Memory B cell (primary cell): ENCODE results near the gene ADCY2.

Source experiments
- ATAC-seq: fragments of 150-1000 bp; cut with Tn5 transposase; 2 replicates; pipeline ENCODE4 v1.10.0; 2021; ENCODE audit warnings: low read depth, mild to moderate bottlenecking, moderate library complexity
- DNase-seq, 2 donors: peaks; one replicate each; pipeline ENCODE4 v3.0.0; 2022; ENCODE audit warnings: low spot score in 2 of 2
- H3K27ac Mint-ChIP-seq: one replicate; pipeline ENCODE4 v1.8.0; 2022; ENCODE audit warnings: mild to moderate bottlenecking, moderate library complexity, mixed read lengths
- H3K27me3 Mint-ChIP-seq: one replicate; pipeline ENCODE4 v1.8.0; 2022; ENCODE audit warnings: mixed read lengths
- H3K36me3 Mint-ChIP-seq: one replicate; pipeline ENCODE4 v1.8.0; 2022; ENCODE audit warnings: mild to moderate bottlenecking, mixed read lengths
- H3K4me1 Mint-ChIP-seq: one replicate; pipeline ENCODE4 v1.8.0; 2022; ENCODE audit warnings: mixed read lengths
- H3K4me3 Mint-ChIP-seq: one replicate; pipeline ENCODE4 v1.8.0; 2022; ENCODE audit warnings: mild to moderate bottlenecking, moderate library complexity, mixed read lengths
- H3K9me3 Mint-ChIP-seq: one replicate; pipeline ENCODE4 v1.8.0; 2022; ENCODE audit warnings: mixed read lengths

The ADCY2 gene

GRCh38 chr5:7851240-7851592 is 455.3 kb downstream of the ADCY2 start:
- H3K27ac Mint-ChIP-seq, result no peak overlapping the region
- DNase-seq (no peak), ATAC-seq (no peak)
- no peaks in the 10 kb centered on the region for H3K9me3 Mint-ChIP-seq
- peak overlapping the region; percentile 77 for H3K4me3 Mint-ChIP-seq
- H3K4me1 Mint-ChIP-seq, result peaks cover 14% of the 10 kb centered on the region
- H3K36me3 Mint-ChIP-seq, result no peaks in the 10 kb centered on the region
- peaks cover 5% of the 10 kb centered on the region for H3K27me3 Mint-ChIP-seq

- no peaks in the 10 kb centered on the region for H3K9me3 Mint-ChIP-seq
- no peak for ATAC-seq
- no peaks in the 10 kb centered on the region for H3K36me3 Mint-ChIP-seq
- no peak for DNase-seq
- peaks cover 14% of the 10 kb centered on the region for H3K4me1 Mint-ChIP-seq
- peak overlapping the region; percentile 35 for H3K4me3 Mint-ChIP-seq
- peaks cover 5% of the 10 kb centered on the region for H3K27me3 Mint-ChIP-seq
- H3K27ac Mint-ChIP-seq, result no peak overlapping the region
Measured at GRCh38 chr5:7851617-7852289, 455.8 kb downstream of the ADCY2 start.

GRCh38 chr5:7852542-7852941 is 456.6 kb downstream of the ADCY2 start:
- Mint-ChIP-seq H3K4me3 (no peak overlapping the region), H3K9me3 (no peaks in the 10 kb centered on the region), H3K27me3 (peaks cover 5% of the 10 kb centered on the region), H3K4me1 (peaks cover 14% of the 10 kb centered on the region), H3K36me3 (no peaks in the 10 kb centered on the region), H3K27ac (no peak overlapping the region)
- ATAC-seq (peak; percentile 20), DNase-seq (no peak)

- H3K4me3 Mint-ChIP-seq, result no peak overlapping the region
- H3K27ac Mint-ChIP-seq, result no peak overlapping the region
- H3K36me3 Mint-ChIP-seq, result no peaks in the 10 kb centered on the region
- H3K9me3 Mint-ChIP-seq, result no peaks in the 10 kb centered on the region
- ATAC-seq, result no peak
- no peak for DNase-seq
- peaks cover 5% of the 10 kb centered on the region for H3K27me3 Mint-ChIP-seq
- peaks cover 14% of the 10 kb centered on the region for H3K4me1 Mint-ChIP-seq
Measured at GRCh38 chr5:7852988-7853387, 457.1 kb downstream of the ADCY2 start.

- no peak for DNase-seq
- peaks cover 9% of the 10 kb centered on the region for H3K36me3 Mint-ChIP-seq
- no peak for ATAC-seq
- H3K27ac Mint-ChIP-seq, result no peak overlapping the region
- H3K4me3 Mint-ChIP-seq, result no peak overlapping the region
- H3K27me3 Mint-ChIP-seq, result peaks cover 2% of the 10 kb centered on the region
- no peaks in the 10 kb centered on the region for H3K9me3 Mint-ChIP-seq
- H3K4me1 Mint-ChIP-seq, result peaks cover 11% of the 10 kb centered on the region
Measured at GRCh38 chr5:7855611-7856010, 459.7 kb downstream of the ADCY2 start.

- H3K27ac Mint-ChIP-seq, result no peak overlapping the region
- ATAC-seq, result no peak
- H3K27me3 Mint-ChIP-seq, result no peaks in the 10 kb centered on the region
- H3K4me3 Mint-ChIP-seq, result no peak overlapping the region
- H3K9me3 Mint-ChIP-seq, result no peaks in the 10 kb centered on the region
- peaks cover 14% of the 10 kb centered on the region for H3K36me3 Mint-ChIP-seq
- no peak for DNase-seq
- peaks cover 6% of the 10 kb centered on the region for H3K4me1 Mint-ChIP-seq
Measured at GRCh38 chr5:7856855-7857254, 460.9 kb downstream of the ADCY2 start.

GRCh38 chr5:7857361-7857760 is 461.4 kb downstream of the ADCY2 start:
- Mint-ChIP-seq H3K27ac (no peak overlapping the region), H3K9me3 (no peaks in the 10 kb centered on the region), H3K4me1 (peaks cover 2% of the 10 kb centered on the region), H3K4me3 (no peak overlapping the region), H3K36me3 (peaks cover 15% of the 10 kb centered on the region), H3K27me3 (no peaks in the 10 kb centered on the region)
- DNase-seq (no peak), ATAC-seq (no peak)

GRCh38 chr5:7857926-7858632 is 462.1 kb downstream of the ADCY2 start:
- Mint-ChIP-seq H3K27me3 (no peaks in the 10 kb centered on the region), H3K4me3 (no peak overlapping the region), H3K36me3 (peaks cover 22% of the 10 kb centered on the region), H3K4me1 (peaks cover 4% of the 10 kb centered on the region), H3K27ac (no peak overlapping the region), H3K9me3 (no peaks in the 10 kb centered on the region)
- DNase-seq (no peak), ATAC-seq (no peak)

GRCh38 chr5:7866196-7866595 is 470.3 kb downstream of the ADCY2 start:
- DNase-seq (no peak), ATAC-seq (no peak)
- H3K27me3 Mint-ChIP-seq, result no peaks in the 10 kb centered on the region
- peaks cover 32% of the 10 kb centered on the region for H3K4me1 Mint-ChIP-seq
- no peak overlapping the region for H3K4me3 Mint-ChIP-seq
- H3K36me3 Mint-ChIP-seq, result peaks cover 20% of the 10 kb centered on the region
- no peak overlapping the region for H3K27ac Mint-ChIP-seq
- no peaks in the 10 kb centered on the region for H3K9me3 Mint-ChIP-seq

GRCh38 chr5:7867260-7867659 is 471.3 kb downstream of the ADCY2 start:
- H3K9me3 Mint-ChIP-seq, result no peaks in the 10 kb centered on the region
- DNase-seq (no peak), ATAC-seq (no peak)
- no peak overlapping the region for H3K27ac Mint-ChIP-seq
- H3K36me3 Mint-ChIP-seq, result peaks cover 14% of the 10 kb centered on the region
- no peaks in the 10 kb centered on the region for H3K27me3 Mint-ChIP-seq
- H3K4me3 Mint-ChIP-seq, result no peak overlapping the region
- peaks cover 39% of the 10 kb centered on the region for H3K4me1 Mint-ChIP-seq

GRCh38 chr5:7868427-7868772 is 472.5 kb downstream of the ADCY2 start:
- Mint-ChIP-seq H3K27ac (peak overlapping the region; percentile 89), H3K4me3 (peak overlapping the region; percentile 98), H3K4me1 (peaks cover 45% of the 10 kb centered on the region), H3K9me3 (no peaks in the 10 kb centered on the region), H3K36me3 (peaks cover 8% of the 10 kb centered on the region), H3K27me3 (no peaks in the 10 kb centered on the region)
- DNase-seq (no peak), ATAC-seq (no peak)

- DNase-seq, result peak; percentile 78 to 82
- peak within 1 kb of the TSS; percentile 89 for H3K27ac Mint-ChIP-seq
- no peaks in the 10 kb centered on the region for H3K27me3 Mint-ChIP-seq
- peaks cover 12% of the 10 kb centered on the region for H3K36me3 Mint-ChIP-seq
- peak; percentile 98 for ATAC-seq
- no peaks in the 10 kb centered on the region for H3K9me3 Mint-ChIP-seq
- H3K4me3 Mint-ChIP-seq, result peak within 1 kb of the TSS; percentile 98
- H3K4me1 Mint-ChIP-seq, result peaks cover 50% of the 10 kb centered on the region
Measured at GRCh38 chr5:7868773-7869473, 473.0 kb downstream of the ADCY2 start, which contains the start of the genes FASTKD3 and MTRR. Gene FASTKD3 (minus strand): TSS chr5:7869031. CDS start chr5:7868083, 948 bp downstream. Gene MTRR (plus strand): TSS chr5:7869148. CDS start chr5:7870795, 1,647 bp downstream.

- DNase-seq (no peak), ATAC-seq (peak; percentile 24)
- H3K27me3 Mint-ChIP-seq, result no peaks in the 10 kb centered on the region
- peaks cover 13% of the 10 kb centered on the region for H3K36me3 Mint-ChIP-seq
- H3K4me3 Mint-ChIP-seq, result peak overlapping the region; percentile 98
- H3K27ac Mint-ChIP-seq, result peak overlapping the region; percentile 89
- no peaks in the 10 kb centered on the region for H3K9me3 Mint-ChIP-seq
- peaks cover 51% of the 10 kb centered on the region for H3K4me1 Mint-ChIP-seq
Measured at GRCh38 chr5:7869474-7870136, 473.7 kb downstream of the ADCY2 start.

GRCh38 chr5:7871653-7872052 is 475.7 kb downstream of the ADCY2 start:
- peaks cover 51% of the 10 kb centered on the region for H3K4me1 Mint-ChIP-seq
- H3K36me3 Mint-ChIP-seq, result peaks cover 17% of the 10 kb centered on the region
- H3K4me3 Mint-ChIP-seq, result no peak overlapping the region
- peak overlapping the region; percentile 53 for H3K27ac Mint-ChIP-seq
- DNase-seq (no peak), ATAC-seq (no peak)
- no peaks in the 10 kb centered on the region for H3K27me3 Mint-ChIP-seq
- H3K9me3 Mint-ChIP-seq, result no peaks in the 10 kb centered on the region
